Fibroblast of villous mesenchyme (primary cell): ENCODE results near the gene DLG4. TPM values are rescaled to one million over a fixed set of nuclear protein-coding genes. Genes with fewer than 3 reads are reported as not detected.

Experiments used
- DNase-seq: peaks from one replicate; pipeline ENCODE4 v3.0.0-alpha.2; 2010; ENCODE audit warnings: low read depth
- H3K4me3 ChIP-seq: 2 replicates; pipeline ENCODE4 v1.5.1; 2011; ENCODE audit warnings: low read depth, mild to moderate bottlenecking, low read length
- total RNA-seq: library from RNA; depleted of rRNA; stranded (reverse); fragments of >200 nt; gene quantifications from 2 replicates; pipeline ENCODE4 v1.2.3, GENCODE V29; 2012
- TF ChIP-seq, protein P1 (sequence below): IDR thresholded peaks from 2 replicates; pipeline ENCODE4 v1.5.1; 2012; ENCODE audit warnings: low read depth, mild to moderate bottlenecking, low read length; ENCODE audit not compliant: insufficient read depth

DLG4 gene
- total RNA-seq, 1 donor = 14.2 TPM

DNA sequence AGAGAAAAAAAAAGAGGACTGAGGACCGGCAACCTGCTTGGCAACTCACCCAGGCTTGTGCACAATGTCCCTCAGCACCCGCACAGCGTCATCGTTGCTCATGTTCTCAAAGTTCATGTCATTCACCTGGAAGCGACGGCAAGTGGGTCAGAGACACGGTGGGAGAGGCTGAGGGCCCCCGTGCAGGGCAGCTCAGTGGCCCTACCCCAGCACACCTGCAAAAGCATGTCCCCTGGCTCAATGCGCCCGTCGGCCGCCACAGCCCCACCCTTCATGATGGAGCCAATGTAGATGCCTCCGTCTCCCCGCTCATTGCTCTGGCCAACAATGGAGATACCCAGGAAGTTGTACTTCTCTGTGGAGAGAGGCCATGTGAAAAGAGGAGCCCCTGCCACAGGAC is 9.3 kb upstream of the DLG4 start:
- DNase-seq = no peak

DNA sequence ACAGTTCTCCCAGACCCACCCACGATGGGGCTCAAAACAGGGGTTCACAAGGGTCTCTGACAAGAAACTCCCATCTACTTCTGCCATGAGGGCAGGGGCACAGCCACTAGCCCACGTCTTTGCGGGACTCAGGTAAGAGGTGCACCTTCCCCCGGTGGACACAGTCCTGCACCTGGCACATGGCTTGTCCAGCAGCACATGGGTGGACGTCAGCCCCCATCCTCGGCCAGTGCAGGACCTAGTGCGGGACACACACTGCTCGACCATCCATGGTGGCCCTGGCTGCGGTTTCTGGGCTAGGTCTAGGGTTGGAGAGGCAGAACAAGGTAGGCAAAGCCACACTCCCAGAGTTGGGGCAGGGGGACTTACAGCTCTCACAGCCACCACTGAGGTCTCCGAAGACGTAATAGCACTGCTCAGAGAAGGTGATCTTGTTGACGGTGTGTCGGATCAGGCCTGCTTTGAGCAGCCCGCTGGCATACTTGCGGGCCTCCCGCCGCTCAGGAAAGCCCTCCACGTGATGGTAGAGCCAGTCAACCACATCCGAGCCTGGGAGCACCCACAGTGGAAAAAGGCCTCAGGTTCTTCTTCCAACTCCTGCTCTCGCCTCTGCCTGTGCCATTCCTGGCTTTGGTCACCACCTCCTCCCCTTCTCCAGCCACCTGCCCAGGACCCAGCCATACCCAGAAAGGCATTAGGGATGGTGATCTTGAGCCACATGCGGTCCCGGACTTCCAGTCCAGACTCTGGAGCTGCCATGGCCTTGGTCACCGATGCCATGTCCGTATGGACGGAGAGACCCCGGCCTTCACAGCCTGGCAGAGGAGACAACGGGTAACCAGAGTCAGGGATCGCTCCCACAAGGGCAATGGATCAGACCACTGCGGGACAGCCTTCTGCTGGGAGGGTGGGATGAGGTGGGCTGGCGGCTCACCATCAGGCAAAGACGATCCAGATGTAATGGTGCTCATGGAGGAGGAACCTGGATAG is 7.4 kb upstream of the DLG4 start:
- no peak overlapping the region for H3K4me3 ChIP-seq
- TF ChIP-seq, protein P1, sequence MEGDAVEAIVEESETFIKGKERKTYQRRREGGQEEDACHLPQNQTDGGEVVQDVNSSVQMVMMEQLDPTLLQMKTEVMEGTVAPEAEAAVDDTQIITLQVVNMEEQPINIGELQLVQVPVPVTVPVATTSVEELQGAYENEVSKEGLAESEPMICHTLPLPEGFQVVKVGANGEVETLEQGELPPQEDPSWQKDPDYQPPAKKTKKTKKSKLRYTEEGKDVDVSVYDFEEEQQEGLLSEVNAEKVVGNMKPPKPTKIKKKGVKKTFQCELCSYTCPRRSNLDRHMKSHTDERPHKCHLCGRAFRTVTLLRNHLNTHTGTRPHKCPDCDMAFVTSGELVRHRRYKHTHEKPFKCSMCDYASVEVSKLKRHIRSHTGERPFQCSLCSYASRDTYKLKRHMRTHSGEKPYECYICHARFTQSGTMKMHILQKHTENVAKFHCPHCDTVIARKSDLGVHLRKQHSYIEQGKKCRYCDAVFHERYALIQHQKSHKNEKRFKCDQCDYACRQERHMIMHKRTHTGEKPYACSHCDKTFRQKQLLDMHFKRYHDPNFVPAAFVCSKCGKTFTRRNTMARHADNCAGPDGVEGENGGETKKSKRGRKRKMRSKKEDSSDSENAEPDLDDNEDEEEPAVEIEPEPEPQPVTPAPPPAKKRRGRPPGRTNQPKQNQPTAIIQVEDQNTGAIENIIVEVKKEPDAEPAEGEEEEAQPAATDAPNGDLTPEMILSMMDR = no peak
- DNase-seq = no peak

More for the DNA sequence above, 9.3 kb upstream of the DLG4 start:
- no peak overlapping the region for H3K4me3 ChIP-seq
- TF ChIP-seq, protein P1 = no peak

DNA sequence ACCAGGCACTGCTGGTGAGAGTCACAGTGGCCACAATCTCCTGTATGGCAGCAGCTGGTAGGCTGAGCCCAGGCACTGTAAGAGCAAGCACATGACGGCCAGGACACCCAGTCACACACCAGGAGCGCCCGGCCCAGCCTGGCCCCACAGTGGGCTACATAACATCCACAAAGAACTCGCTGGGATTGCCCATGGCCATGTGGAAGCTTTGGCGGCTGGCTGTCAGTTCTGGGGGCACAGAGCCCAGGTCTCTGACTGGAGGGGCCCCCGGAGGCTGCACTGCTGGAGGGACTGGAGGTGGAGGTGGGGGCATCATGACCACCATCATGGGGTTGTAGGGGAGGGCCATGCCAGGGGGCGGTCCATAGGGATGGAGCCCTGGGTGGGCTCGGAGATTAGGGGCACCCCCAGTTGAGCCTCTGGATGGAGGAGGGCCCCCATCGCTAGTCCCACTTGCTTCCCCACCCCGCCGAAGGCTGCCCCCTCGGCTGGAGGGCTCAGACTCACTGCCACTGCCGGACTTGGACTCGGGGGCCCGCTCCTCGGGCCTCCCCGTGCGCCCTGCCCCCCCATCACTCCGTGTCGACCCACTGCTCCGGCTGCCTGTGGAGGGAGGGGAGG is 6.2 kb upstream of the DLG4 start:
- DNase-seq = no peak
- TF ChIP-seq, protein P1 = no peak
- H3K4me3 ChIP-seq = no peak overlapping the region

GRCh38 chr17:7224661-7225111 is 5.0 kb upstream of the DLG4 start:
- DNase-seq = no peak
- TF ChIP-seq, protein P1 = no peak
- no peak overlapping the region for H3K4me3 ChIP-seq

- DNase-seq = no peak
- TF ChIP-seq, protein P1 = no peak
- no peak overlapping the region for H3K4me3 ChIP-seq
Measured at GRCh38 chr17:7224110-7224509, 4.5 kb upstream of the DLG4 start.

- no peak overlapping the region for H3K4me3 ChIP-seq
- DNase-seq = no peak
- TF ChIP-seq, protein P1 = no peak
Measured at GRCh38 chr17:7223375-7223774, 3.7 kb upstream of the DLG4 start.
